Measurements from ENCODE around the gene KIF1A.
A peak's percentile ranks its signal among the peaks of the same experiment; 100 is the strongest.

Gene KIF1A

GRCh38 chr2:240819858-240820606, at the start of gene KIF1A:
KIF1A (minus strand) TSS chr2:240820219; CDS start chr2:240797752, 22,467 bp downstream.
- DNase-seq (ENCODE audit: low read depth in 2 of 2) = no peak

- no peak for DNase-seq (ENCODE audit: low read depth in 2 of 2)
Observed at GRCh38 chr2:240869109-240869955, 49.3 kb upstream of the KIF1A start.

- no peak for DNase-seq (ENCODE audit: low read depth in 2 of 2)
Observed at GRCh38 chr2:240868286-240869108, 48.5 kb upstream of the KIF1A start, which contains the start of gene AGXT. AGXT (plus strand) TSS chr2:240868824; CDS start chr2:240868866, 42 bp downstream.

GRCh38 chr2:240865391-240865790, 45.4 kb upstream of the KIF1A start:
- no peak for DNase-seq (ENCODE audit: low read depth in 2 of 2)

- DNase-seq (ENCODE audit: low read depth in 2 of 2) = no peak
Observed at GRCh38 chr2:240864475-240864874, 44.5 kb upstream of the KIF1A start.

- DNase-seq (ENCODE audit: low read depth in 2 of 2) = no peak
Observed at GRCh38 chr2:240861547-240861946, 41.5 kb upstream of the KIF1A start.

- DNase-seq (ENCODE audit: low read depth in 2 of 2) = no peak
Observed at GRCh38 chr2:240858871-240859270, 38.9 kb upstream of the KIF1A start.

GRCh38 chr2:240858321-240858720, 38.3 kb upstream of the KIF1A start:
- no peak for DNase-seq (ENCODE audit: low read depth in 2 of 2)

- DNase-seq (ENCODE audit: low read depth in 2 of 2) = no peak
Observed at GRCh38 chr2:240857039-240858008, 37.3 kb upstream of the KIF1A start.

GRCh38 chr2:240856151-240856980, 36.3 kb upstream of the KIF1A start:
- no peak for DNase-seq (ENCODE audit: low read depth in 2 of 2)

- no peak for DNase-seq (ENCODE audit: low read depth in 2 of 2)
Observed at GRCh38 chr2:240855670-240856069, 35.7 kb upstream of the KIF1A start.

GRCh38 chr2:240852671-240853314, 32.8 kb upstream of the KIF1A start:
- no peak for DNase-seq (ENCODE audit: low read depth in 2 of 2)

- peak; percentile 32 to 33 for DNase-seq (ENCODE audit: low read depth in 2 of 2)
Observed at GRCh38 chr2:240851078-240851991, 31.3 kb upstream of the KIF1A start.

GRCh38 chr2:240850756-240851077, 30.7 kb upstream of the KIF1A start:
- no peak for DNase-seq (ENCODE audit: low read depth in 2 of 2)

- no peak for DNase-seq (ENCODE audit: low read depth in 2 of 2)
Observed at GRCh38 chr2:240850026-240850425, 30.0 kb upstream of the KIF1A start.

- DNase-seq (ENCODE audit: low read depth in 2 of 2) = no peak
Observed at GRCh38 chr2:240848900-240849680, 29.1 kb upstream of the KIF1A start.

GRCh38 chr2:240847817-240848216, 27.8 kb upstream of the KIF1A start:
- no peak for DNase-seq (ENCODE audit: low read depth in 2 of 2)
